Posterior vena cava (tissue), 2 donors: ENCODE results near the gene ZNF276. TPM values are rescaled to one million over a fixed set of nuclear protein-coding genes. Genes with fewer than 3 reads are reported as not detected.
A peak's percentile ranks its signal among the peaks of the same experiment; 100 is the strongest.
"Not testable (repeated sequence)": the region's sequence is repeated elsewhere in the genome, so short reads cannot be mapped to it uniquely, and the experiment has no call there.

ENCODE experiments used
- DNase-seq: peaks from one replicate; pipeline ENCODE4 v3.0.0-alpha.2; 2020; ENCODE audit warnings: low spot score
- intact Hi-C, 2 donors: fragments of 100-400 bp; cut with DNase I; formaldehyde crosslinking; loops; one replicate each; pipeline versions ENCODE4 v1.14.1 to v1.14.2; 2022 to 2023
- long read RNA-seq, 2 donors: library from polyadenylated mRNA; unstranded; transcript quantifications; one replicate each; pipeline ENCODE4 v2.0.0, GENCODE V29; 2020 to 2021
- total RNA-seq, 2 donors: library from RNA; stranded (reverse); fragmentation: NEBNext Ultra II Directional; extraction: Animal tissue kit (Norgen Biotek cat#: 25700); gene quantifications; one replicate each; pipeline ENCODE4 v1.2.1, GENCODE V29; 2021
- donor health status: DM: yes; HTN: yes; CAD: no.
- donor health status: DM: yes; HTN: yes; CAD: no.

ZNF276 gene, protein sequence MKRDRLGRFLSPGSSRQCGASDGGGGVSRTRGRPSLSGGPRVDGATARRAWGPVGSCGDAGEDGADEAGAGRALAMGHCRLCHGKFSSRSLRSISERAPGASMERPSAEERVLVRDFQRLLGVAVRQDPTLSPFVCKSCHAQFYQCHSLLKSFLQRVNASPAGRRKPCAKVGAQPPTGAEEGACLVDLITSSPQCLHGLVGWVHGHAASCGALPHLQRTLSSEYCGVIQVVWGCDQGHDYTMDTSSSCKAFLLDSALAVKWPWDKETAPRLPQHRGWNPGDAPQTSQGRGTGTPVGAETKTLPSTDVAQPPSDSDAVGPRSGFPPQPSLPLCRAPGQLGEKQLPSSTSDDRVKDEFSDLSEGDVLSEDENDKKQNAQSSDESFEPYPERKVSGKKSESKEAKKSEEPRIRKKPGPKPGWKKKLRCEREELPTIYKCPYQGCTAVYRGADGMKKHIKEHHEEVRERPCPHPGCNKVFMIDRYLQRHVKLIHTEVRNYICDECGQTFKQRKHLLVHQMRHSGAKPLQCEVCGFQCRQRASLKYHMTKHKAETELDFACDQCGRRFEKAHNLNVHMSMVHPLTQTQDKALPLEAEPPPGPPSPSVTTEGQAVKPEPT
- total RNA-seq, result 10 to 100 TPM; 16.4 to 17.4 TPM
- long read RNA-seq, donor 1, partial matches to known transcripts, result 1 of 8 reads
- long read RNA-seq, donor 1, other reads (novel, unspliced or antisense), result 7 of 8 reads
- long read RNA-seq, donor 2, full-length matches to known transcripts, result 9 of 35 reads
- long read RNA-seq, donor 2, partial matches to known transcripts, result 3 of 35 reads
- long read RNA-seq, donor 2, other reads (novel, unspliced or antisense), result 23 of 35 reads

DNA sequence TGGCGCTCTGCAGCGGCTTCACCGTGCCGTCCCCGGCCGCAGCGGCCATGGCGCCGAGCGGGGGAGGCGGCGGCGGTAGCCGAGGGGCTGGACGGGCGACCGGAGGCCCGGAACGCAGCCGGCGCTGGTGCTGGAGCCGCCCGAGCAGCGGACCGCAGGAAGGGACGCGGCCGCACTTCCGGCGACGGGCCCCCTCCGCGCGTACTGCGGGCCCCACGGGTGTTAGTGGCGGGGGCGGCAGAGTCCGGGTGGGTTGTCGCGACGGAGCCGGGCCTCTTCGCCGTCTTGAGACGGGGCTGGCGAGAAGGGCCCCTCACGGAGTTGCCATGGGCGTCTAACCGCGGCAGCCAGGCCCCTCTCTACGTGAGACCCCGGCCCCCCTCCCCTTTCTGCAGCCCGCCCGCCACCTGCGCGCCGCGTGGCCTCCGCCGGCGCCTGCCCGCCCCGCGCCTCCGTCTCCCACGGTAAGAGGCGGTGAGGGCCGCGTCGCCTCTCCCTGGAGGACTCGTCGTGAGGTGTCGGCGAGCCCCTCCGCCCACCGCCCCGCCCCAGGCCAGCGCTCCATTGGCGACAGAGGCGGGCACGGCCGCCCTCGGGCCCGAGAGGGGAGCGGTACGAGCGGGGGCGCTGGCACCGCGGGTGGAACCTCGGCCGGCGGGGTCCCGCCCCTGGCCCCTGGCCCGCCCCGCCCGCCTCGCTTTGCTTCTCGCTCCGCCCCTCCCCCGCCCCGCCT lies at the start of gene ZNF276, which contains the start of gene VPS9D1:
ZNF276 (plus strand) TSS at position 725 of the 733 bp plus-strand sequence. CDS start 104 bp downstream, outside the sequence.
VPS9D1 (minus strand) TSS at position 86 of the 733 bp plus-strand sequence; CDS start at position 49, 37 bp downstream.
- peak; percentile 95 for DNase-seq
- intact Hi-C loops, result no loop called here

GRCh38 chr16:89671565-89671964 lies 49.8 kb upstream of the ZNF276 start:
- DNase-seq, intact Hi-C loops: not testable (repeated sequence)

- DNase-seq, result no peak
- intact Hi-C loops, result no loop called here
Measured at GRCh38 chr16:89672177-89672941, 49.0 kb upstream of the ZNF276 start.

DNA sequence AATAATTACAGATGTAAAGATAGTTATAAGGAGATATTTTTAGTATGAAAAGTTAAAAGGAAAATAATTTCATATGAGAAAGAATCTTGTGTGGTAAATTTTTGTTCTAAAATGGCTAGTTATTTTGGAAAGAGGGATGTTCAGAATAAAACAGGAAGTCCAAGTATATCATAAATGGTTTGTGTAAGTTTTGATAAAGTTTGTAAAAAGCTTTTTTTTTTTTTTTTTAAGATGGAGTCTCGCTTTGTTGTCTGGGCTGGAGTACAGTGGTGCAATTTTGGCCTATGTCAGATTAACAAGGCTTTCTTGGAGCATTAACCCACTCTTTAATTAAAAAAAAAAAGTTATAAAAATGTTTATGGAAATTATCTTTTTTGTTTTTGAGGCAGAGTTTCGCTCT lies 43.1 kb upstream of the ZNF276 start:
- intact Hi-C loops, result no loop called here
- DNase-seq, result no peak

DNA sequence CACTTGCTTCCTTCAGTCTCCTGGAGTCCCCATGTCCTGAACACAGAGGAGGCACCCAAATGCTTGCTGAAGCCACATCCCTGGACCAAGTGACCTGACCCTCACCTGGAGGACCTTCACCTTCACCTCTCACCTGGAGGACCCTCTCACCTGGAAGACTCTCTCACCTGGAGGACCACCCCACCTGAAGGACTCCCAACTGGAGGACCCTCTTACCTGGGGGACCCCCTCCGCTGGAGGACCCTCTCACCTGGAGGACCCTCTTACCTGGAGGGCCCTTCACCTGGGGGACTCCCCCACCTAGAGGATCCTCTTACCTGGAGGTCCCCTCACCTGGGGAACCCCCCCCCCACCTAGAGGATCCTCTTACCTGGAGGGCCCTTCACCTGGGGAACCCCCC lies 35.4 kb upstream of the ZNF276 start:
- DNase-seq, result no peak
- intact Hi-C loops, result no loop called here

DNA sequence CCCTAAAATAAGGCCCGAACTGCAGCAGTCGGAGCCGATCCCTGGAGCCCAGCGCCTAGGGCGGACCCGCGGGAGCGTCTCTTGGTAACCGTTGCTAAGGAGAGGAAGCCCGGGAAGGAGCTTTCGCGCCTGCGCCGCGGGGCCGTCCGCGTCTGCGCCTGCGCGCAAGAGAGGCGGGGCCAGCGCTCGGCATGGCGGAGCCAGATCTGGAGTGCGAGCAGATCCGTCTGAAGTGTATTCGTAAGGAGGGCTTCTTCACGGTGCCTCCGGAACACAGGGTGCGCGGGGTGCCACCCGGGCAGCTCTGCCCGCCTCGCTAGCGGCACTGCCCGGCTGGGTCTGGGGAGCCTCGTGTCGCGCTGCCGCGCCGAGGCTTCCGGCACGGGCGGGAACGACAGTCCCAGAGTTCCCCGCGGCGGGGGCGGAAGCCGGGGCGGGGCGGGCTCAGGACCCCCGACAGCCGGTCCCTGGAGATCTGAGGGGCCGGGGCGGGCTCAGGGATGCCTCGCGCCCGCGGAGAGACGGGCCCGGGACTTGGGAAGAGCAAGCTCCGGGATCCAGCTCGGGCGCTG lies 34.7 kb upstream of the ZNF276 start, which contains the start of gene CDK10:
CDK10 (plus strand) TSS at position 170 of the 572 bp plus-strand sequence; CDS start at position 192, 22 bp downstream.
- intact Hi-C loops, result no loop called here

DNA sequence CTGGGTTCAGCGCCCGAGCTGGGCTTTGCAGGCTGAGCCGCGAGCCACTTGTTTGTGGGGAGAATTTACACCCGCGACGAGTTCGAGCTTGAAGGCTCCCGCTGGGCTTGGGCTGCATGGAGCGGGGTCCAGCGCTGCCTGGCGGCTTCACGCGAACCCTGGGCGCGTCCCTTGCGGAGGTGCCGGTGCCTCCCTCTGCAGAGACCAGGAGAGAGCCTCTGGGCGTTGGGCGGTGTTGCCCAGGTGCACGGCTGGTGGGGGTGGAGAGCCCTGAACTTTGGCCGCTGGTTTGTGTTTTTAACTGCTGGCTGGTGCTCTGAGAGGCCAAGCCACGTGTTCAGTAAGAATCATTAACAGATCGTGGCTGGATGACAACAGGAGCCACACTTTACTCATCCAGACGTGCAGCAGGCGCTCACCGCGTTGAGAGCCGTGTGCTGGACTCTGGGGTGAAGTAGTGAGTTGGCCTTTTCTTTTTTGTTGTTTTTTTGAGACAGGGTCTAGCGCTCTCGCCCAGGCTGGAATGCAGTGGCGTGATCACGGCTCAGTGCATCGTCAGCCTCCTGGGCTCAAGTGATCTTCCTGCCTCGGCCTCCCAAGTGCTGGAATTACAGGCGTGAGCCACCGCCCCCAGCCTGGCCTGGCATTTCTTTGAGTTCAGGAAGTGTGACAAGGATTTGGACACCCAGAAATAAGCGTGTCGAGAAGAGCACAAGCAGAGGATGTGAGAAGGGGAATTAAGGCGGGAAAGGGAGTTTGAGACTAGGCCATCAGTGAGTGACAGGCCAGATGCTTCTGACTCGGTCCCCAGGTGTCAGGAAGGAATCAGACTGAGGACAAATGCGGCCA lies 34.0 kb upstream of the ZNF276 start:
- intact Hi-C loops, result no loop called here
- no peak for DNase-seq

More for the DNA sequence above, 34.7 kb upstream of the ZNF276 start, which contains the start of gene CDK10:
- peak; percentile 97 for DNase-seq

DNA sequence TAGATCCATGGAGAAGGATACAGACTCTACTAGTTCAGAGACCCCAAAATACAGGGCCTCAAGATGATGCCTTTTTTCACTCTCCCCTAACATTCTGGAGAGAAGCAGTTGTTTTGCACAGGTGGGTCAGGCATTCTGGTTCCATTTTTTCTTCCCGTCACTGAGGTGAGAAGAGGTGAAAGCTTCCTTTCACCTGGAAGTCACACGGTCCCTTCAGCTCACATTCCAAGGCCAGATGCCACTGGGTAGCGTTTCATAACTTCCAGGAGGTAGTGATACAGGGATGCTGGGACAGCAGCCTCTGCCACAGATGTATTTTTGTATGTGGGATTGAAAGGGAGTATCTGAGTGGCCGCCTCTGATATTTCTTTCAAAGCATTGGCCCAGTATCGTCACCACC lies 32.9 kb upstream of the ZNF276 start:
- no peak for DNase-seq

DNA sequence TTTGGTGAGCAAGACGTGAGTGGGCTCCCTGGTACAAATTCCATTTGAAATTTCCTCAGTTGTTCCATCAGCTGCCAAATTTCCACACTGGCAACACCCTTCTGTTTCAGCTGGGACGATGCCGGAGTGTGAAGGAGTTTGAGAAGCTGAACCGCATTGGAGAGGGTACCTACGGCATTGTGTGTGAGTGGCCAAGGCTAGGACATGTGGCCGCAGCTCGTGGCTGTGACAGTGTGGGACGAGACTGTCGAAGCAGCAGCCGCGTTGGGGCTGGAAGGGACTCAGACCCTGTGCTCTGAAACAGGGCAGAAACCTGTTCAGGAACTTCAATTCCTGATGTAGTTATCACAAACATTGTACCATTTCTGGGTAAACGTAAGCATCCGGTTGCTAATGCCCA lies 32.2 kb upstream of the ZNF276 start:
- intact Hi-C loops, result no loop called here
- DNase-seq, result no peak

More for the DNA sequence above, 32.9 kb upstream of the ZNF276 start:
- intact Hi-C loops, result no loop called here

- intact Hi-C loops, result not testable (repeated sequence)
Measured at GRCh38 chr16:89689621-89690020, 31.7 kb upstream of the ZNF276 start.

GRCh38 chr16:89690392-89690901 lies 30.9 kb upstream of the ZNF276 start:
- no peak for DNase-seq
- intact Hi-C loops, result no loop called here

More at GRCh38 chr16:89689621-89690020, 31.7 kb upstream of the ZNF276 start:
- not testable (repeated sequence) for DNase-seq

DNA sequence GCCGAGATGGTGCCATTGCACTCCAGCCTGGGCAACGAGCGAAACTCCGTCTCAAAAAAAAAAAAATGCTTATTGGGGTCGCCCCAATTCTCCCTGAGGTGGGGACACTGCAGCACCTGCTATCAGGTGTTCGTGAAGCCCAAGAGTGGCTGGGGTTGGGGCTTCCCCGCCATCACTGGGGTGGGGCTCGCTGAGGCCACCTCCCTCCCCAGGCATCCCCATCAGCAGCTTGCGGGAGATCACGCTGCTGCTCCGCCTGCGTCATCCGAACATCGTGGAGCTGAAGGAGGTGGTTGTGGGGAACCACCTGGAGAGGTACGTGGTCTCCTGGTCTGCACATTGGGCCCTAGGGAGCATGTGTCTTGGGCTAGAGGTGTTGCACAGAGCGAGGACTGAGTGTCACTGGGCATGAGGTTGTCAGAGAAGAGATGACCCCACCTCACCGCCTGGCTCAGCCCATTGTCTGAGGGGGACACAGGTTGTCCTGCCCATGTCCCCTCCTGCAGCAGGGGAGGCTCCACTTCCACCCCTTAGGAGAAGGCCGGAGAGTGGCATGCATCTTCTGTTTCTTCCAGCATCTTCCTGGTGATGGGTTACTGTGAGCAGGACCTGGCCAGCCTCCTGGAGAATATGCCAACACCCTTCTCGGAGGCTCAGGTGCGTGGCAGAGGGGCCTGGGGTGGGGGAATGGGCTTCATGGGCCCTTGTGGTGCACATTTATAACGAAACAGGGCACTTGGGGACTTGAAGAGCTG lies 29.9 kb upstream of the ZNF276 start:
- intact Hi-C loops, result no loop called here
- DNase-seq, result no peak

DNA sequence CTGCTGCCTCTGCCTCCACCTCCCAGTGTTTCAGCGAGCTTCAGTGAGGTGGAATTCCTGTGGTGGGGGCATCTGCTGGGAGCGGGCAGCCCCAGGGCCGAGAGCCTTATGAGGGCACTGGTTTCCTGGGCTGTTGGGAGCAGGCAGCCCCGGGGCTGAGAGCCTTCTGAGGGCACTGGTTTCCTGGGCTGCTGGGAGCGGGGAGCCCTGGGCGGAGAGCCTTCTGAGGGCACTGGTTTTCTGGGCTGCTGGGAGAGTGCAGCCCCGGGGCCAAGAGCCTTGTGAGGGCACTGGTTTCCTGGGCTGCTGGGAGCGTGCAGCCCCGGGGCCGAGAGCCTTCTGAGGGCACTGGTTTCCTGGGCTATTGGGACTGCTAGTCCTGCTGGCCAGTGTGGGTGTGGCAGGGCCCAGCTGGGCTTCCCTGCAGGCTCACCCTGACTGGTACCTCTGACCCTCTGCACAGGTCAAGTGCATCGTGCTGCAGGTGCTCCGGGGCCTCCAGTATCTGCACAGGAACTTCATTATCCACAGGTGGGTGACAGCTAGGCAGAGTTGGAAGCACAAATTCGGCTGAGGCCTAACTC lies 29.3 kb upstream of the ZNF276 start:
- intact Hi-C loops, result no loop called here
- DNase-seq, result no peak

DNA sequence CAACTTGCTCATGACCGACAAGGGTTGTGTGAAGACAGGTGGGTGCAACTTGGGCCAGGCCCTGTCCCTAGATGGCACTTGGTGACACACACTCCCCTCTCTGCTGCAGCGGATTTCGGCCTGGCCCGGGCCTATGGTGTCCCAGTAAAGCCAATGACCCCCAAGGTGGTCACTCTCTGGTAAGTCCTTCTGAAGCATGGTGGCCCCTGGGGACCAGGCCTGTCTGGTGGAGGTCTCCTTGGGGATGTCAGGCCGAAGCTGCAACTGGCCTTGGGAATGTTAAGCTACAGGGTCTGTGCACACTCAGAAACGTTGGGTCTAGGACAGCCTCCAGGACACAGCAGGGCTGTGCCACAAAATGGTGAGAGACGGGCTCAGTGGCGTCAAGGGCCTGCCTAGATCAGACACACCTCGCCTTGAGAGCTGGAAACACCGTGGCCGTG lies 28.0 kb upstream of the ZNF276 start:
- DNase-seq, result no peak
- intact Hi-C loops, result no loop called here

DNA sequence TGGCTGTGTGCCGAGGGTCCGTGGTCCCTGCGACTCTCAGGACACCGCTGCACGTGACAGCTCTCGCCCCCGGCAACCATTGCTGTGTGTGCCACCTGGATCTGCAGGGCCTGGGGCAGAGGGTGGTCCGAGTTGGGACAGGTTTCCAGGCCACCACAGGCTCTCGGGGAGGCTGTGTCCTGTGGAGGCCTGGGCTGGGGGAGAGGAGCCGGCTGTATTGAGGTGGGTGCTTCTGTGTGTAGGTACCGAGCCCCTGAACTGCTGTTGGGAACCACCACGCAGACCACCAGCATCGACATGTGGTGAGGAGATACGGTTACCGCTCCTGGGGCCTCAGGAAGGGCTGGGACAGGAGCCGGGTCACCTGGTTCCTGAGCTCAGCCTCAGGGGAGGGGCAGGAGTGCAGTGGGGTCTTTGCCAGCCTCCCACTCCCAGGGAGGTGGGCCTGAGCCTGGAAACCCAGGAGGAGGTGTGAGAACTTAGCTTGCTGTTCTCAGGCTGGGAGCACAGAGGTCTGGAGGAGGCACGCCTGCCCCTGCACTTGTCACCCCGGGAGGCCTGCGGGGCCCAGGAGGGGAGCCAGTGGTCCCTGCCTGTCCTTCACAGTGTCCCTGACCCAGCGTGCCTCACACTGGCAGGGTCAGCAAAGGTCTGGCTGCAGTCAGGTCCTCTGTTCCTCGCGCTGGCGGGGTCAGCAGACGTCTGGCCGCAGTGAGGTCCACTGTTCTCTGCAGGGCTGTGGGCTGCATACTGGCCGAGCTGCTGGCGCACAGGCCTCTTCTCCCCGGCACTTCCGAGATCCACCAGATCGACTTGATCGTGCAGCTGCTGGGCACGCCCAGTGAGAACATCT lies 27.2 kb upstream of the ZNF276 start:
- DNase-seq, result no peak
- intact Hi-C loops, result no loop called here
